HUES48 (cell line): Measurements from ENCODE around the gene LINC00305.

ENCODE experiments used
- H3K27ac ChIP-seq: one replicate; pipeline ENCODE4 v1.7.0; 2013; ENCODE audit warnings: low read depth, low read length, inconsistent platforms
- H3K27me3 ChIP-seq: 2 replicates; pipeline ENCODE4 v1.6.1; 2013; ENCODE audit warnings: mild to moderate bottlenecking, low read length; ENCODE audit not compliant: control insufficient read depth, insufficient read depth
- H3K36me3 ChIP-seq: 2 replicates; pipeline ENCODE4 v1.6.1; 2013; ENCODE audit warnings: low read length; ENCODE audit not compliant: control insufficient read depth, insufficient read depth
- H3K4me1 ChIP-seq: 2 replicates; pipeline ENCODE4 v1.6.1; 2013; ENCODE audit warnings: mild to moderate bottlenecking, low read length; ENCODE audit not compliant: control insufficient read depth, insufficient read depth
- H3K4me3 ChIP-seq: 2 replicates; pipeline ENCODE4 v1.5.1; 2013; ENCODE audit warnings: mild to moderate bottlenecking, low read depth, low read length
- H3K9ac ChIP-seq: 2 replicates; pipeline ENCODE4 v1.6.1; 2013; ENCODE audit warnings: mild to moderate bottlenecking, low read depth, low read length, moderate library complexity
- H3K9me3 ChIP-seq: 2 replicates; pipeline ENCODE4 v1.6.1; 2013; ENCODE audit warnings: low read length; ENCODE audit not compliant: control insufficient read depth, insufficient read depth

LINC00305 gene

GRCh38 chr18:64116571-64117175 is 32.2 kb downstream of the LINC00305 start:
- Histone ChIP-seq H3K9ac (no peak overlapping the region; the same call in 1 of the 2 replicates), H3K9me3 (no peaks in the 10 kb centered on the region), H3K4me1 (peaks cover 26% of the 10 kb centered on the region), H3K27ac (peak overlapping the region; percentile 84), H3K27me3 (no peaks in the 10 kb centered on the region), H3K36me3 (no peaks in the 10 kb centered on the region), H3K4me3 (no peak overlapping the region)

GRCh38 chr18:64115881-64116280 is 33.0 kb downstream of the LINC00305 start:
- no peaks in the 10 kb centered on the region for H3K36me3 ChIP-seq
- peaks cover 31% of the 10 kb centered on the region for H3K4me1 ChIP-seq
- H3K27ac ChIP-seq, result no peak overlapping the region
- H3K27me3 ChIP-seq, result no peaks in the 10 kb centered on the region
- H3K9ac ChIP-seq, result no peak overlapping the region
- H3K4me3 ChIP-seq, result no peak overlapping the region
- H3K9me3 ChIP-seq, result no peaks in the 10 kb centered on the region

GRCh38 chr18:64111950-64112349 is 36.9 kb downstream of the LINC00305 start:
- Histone ChIP-seq H3K4me1 (peaks cover 22% of the 10 kb centered on the region), H3K4me3 (no peak overlapping the region), H3K27ac (no peak overlapping the region)

GRCh38 chr18:64110692-64111480 is 38.0 kb downstream of the LINC00305 start:
- Histone ChIP-seq H3K27me3 (no peaks in the 10 kb centered on the region), H3K36me3 (no peaks in the 10 kb centered on the region), H3K4me3 (no peak overlapping the region), H3K27ac (no peak overlapping the region), H3K9me3 (no peaks in the 10 kb centered on the region), H3K9ac (no peak overlapping the region), H3K4me1 (peaks cover 12% of the 10 kb centered on the region)

More at GRCh38 chr18:64111950-64112349, 36.9 kb downstream of the LINC00305 start:
- Histone ChIP-seq H3K36me3 (no peaks in the 10 kb centered on the region), H3K9ac (no peak overlapping the region), H3K9me3 (no peaks in the 10 kb centered on the region), H3K27me3 (no peaks in the 10 kb centered on the region)

GRCh38 chr18:64103986-64104385 is 44.9 kb downstream of the LINC00305 start:
- H3K36me3 ChIP-seq, result no peaks in the 10 kb centered on the region
- H3K9ac ChIP-seq, result no peak overlapping the region
- no peaks in the 10 kb centered on the region for H3K4me1 ChIP-seq
- no peaks in the 10 kb centered on the region for H3K27me3 ChIP-seq
- no peaks in the 10 kb centered on the region for H3K9me3 ChIP-seq
- no peak overlapping the region for H3K27ac ChIP-seq
- no peak overlapping the region for H3K4me3 ChIP-seq

GRCh38 chr18:64100116-64100922 is 48.6 kb downstream of the LINC00305 start:
- Histone ChIP-seq H3K4me1 (peaks cover 4% of the 10 kb centered on the region; the same call in 1 of the 2 replicates), H3K9ac (no peak overlapping the region), H3K9me3 (no peaks in the 10 kb centered on the region), H3K27ac (no peak overlapping the region), H3K36me3 (no peaks in the 10 kb centered on the region), H3K27me3 (no peaks in the 10 kb centered on the region), H3K4me3 (no peak overlapping the region)

- H3K9me3 ChIP-seq, result no peaks in the 10 kb centered on the region
- H3K4me3 ChIP-seq, result no peak overlapping the region
- no peaks in the 10 kb centered on the region for H3K27me3 ChIP-seq
- H3K9ac ChIP-seq, result no peak overlapping the region
- no peak overlapping the region for H3K27ac ChIP-seq
- H3K36me3 ChIP-seq, result no peaks in the 10 kb centered on the region
- peaks cover 11% of the 10 kb centered on the region for H3K4me1 ChIP-seq
Measured at GRCh38 chr18:64099244-64099643, 49.6 kb downstream of the LINC00305 start.

- Histone ChIP-seq H3K27me3 (no peaks in the 10 kb centered on the region), H3K9ac (no peak overlapping the region), H3K4me1 (peaks cover 16% of the 10 kb centered on the region), H3K9me3 (no peaks in the 10 kb centered on the region), H3K4me3 (no peak overlapping the region), H3K27ac (no peak overlapping the region), H3K36me3 (no peaks in the 10 kb centered on the region)
Measured at GRCh38 chr18:64097497-64097896, 51.4 kb downstream of the LINC00305 start.

GRCh38 chr18:64095056-64095455 is 53.8 kb downstream of the LINC00305 start:
- Histone ChIP-seq H3K36me3 (no peaks in the 10 kb centered on the region), H3K9me3 (no peaks in the 10 kb centered on the region), H3K27me3 (no peaks in the 10 kb centered on the region), H3K4me3 (no peak overlapping the region), H3K9ac (no peak overlapping the region), H3K4me1 (peaks cover 16% of the 10 kb centered on the region), H3K27ac (peak overlapping the region; percentile 33)

- Histone ChIP-seq H3K9me3 (no peaks in the 10 kb centered on the region), H3K4me1 (peaks cover 16% of the 10 kb centered on the region), H3K27me3 (no peaks in the 10 kb centered on the region), H3K9ac (no peak overlapping the region), H3K4me3 (no peak overlapping the region), H3K27ac (no peak overlapping the region), H3K36me3 (no peaks in the 10 kb centered on the region)
Measured at GRCh38 chr18:64094210-64094609, 54.7 kb downstream of the LINC00305 start.

GRCh38 chr18:64091526-64091925 is 57.4 kb downstream of the LINC00305 start:
- H3K36me3 ChIP-seq, result no peaks in the 10 kb centered on the region
- no peak overlapping the region for H3K27ac ChIP-seq
- no peak overlapping the region for H3K4me3 ChIP-seq
- H3K9ac ChIP-seq, result no peak overlapping the region
- H3K4me1 ChIP-seq, result peaks cover 13% of the 10 kb centered on the region
- no peaks in the 10 kb centered on the region for H3K9me3 ChIP-seq
- H3K27me3 ChIP-seq, result no peaks in the 10 kb centered on the region
